Testis (tissue), 3 donors: ENCODE data around the gene DNAJC30. TPM values are rescaled to one million over a fixed set of nuclear protein-coding genes. Genes with fewer than 3 reads are reported as not detected.
"Not testable (repeated sequence)": the region's sequence is repeated elsewhere in the genome, so short reads cannot be mapped to it uniquely, and the experiment has no call there.

Experiments
- DNase-seq: peaks from one replicate; pipeline ENCODE4 v3.0.0-alpha.2; 2019
- H3K27ac ChIP-seq, 2 donors: fragments of 200-600 bp; sonication (generic); one replicate each; pipeline ENCODE4 v1.5.1; 2019
- H3K27me3 ChIP-seq: fragments of 200-600 bp; sonication (generic); one replicate; pipeline ENCODE4 v1.5.1; 2019
- H3K36me3 ChIP-seq: fragments of 200-600 bp; sonication (generic); one replicate; pipeline ENCODE4 v1.5.1; 2017; ENCODE audit warnings: low read depth; ENCODE audit errors: missing control alignments
- H3K4me1 ChIP-seq: fragments of 200-600 bp; sonication (generic); one replicate; pipeline ENCODE4 v1.5.1; 2019
- H3K4me3 ChIP-seq, 2 donors: fragments of 200-600 bp; sonication (generic); one replicate each; pipeline ENCODE4 v1.5.1; 2017 to 2019
- H3K9me3 ChIP-seq: fragments of 200-600 bp; sonication (generic); one replicate; pipeline ENCODE4 v1.5.1; 2017
- POLR2A ChIP-seq: fragments of 450-650 bp; IDR thresholded peaks from one replicate; pipeline ENCODE4 v1.6.1; 2017; ENCODE audit warnings: antibody characterized with exemption, mild to moderate bottlenecking, moderate library complexity
- WGBS, 2 donors: methylation state at CpG; one replicate each; pipeline ENCODE4 v1.1.5; 2018; 5-methylcytosine and 5-hydroxymethylcytosine counted together
- intact Hi-C: fragments of 100-400 bp; cut with DNase I; formaldehyde crosslinking; loops from one replicate; pipeline ENCODE4 v1.15.1; 2023; ENCODE audit warnings: low total_unique reads
- polyA plus RNA-seq: library from polyadenylated mRNA; stranded (reverse); fragments of 350-450 nt; fragmentation: Illumina TruSeq; extraction: RNeasy Lipid Tissue Mini Kit (QIAGEN cat#74804); gene quantifications from one replicate; pipeline ENCODE4 v1.2.3, GENCODE V29; 2014; ENCODE audit warnings: low read depth, low replicate concordance; ENCODE audit not compliant: insufficient read depth
- total RNA-seq, 2 donors: library from RNA; depleted of rRNA; stranded (reverse); fragments of >200 nt; gene quantifications; one replicate each; pipeline ENCODE4 v1.2.3, GENCODE V29; 2016
- TF ChIP-seq, protein P1 (sequence below), 3 experiments: fragments of 450-650 bp in 2 of 3; fragments of 200-600 bp in 1 of 3; sonication (generic) in 1 of 3; IDR thresholded peaks; one replicate each; pipeline ENCODE4 v1.5.1; 2016 to 2019; ENCODE audit warnings: antibody characterized with exemption in 3 of 3, mild to moderate bottlenecking in 2 of 3, moderate library complexity in 1 of 3

The DNAJC30 gene
- total and polyA plus RNA-seq, 3 donors from 2014 or later = 19.7 to 27.7 (median 25.0) TPM

GRCh38 chr7:73680501-73680900, 2.8 kb downstream of the DNAJC30 start:
- no peaks in the 10 kb centered on the region for H3K27me3 ChIP-seq
- no peak overlapping the region for H3K4me3 ChIP-seq
- no peak for DNase-seq
- intact Hi-C loops = no loop called here
- no peak for TF ChIP-seq POLR2A
- TF ChIP-seq, protein P1, sequence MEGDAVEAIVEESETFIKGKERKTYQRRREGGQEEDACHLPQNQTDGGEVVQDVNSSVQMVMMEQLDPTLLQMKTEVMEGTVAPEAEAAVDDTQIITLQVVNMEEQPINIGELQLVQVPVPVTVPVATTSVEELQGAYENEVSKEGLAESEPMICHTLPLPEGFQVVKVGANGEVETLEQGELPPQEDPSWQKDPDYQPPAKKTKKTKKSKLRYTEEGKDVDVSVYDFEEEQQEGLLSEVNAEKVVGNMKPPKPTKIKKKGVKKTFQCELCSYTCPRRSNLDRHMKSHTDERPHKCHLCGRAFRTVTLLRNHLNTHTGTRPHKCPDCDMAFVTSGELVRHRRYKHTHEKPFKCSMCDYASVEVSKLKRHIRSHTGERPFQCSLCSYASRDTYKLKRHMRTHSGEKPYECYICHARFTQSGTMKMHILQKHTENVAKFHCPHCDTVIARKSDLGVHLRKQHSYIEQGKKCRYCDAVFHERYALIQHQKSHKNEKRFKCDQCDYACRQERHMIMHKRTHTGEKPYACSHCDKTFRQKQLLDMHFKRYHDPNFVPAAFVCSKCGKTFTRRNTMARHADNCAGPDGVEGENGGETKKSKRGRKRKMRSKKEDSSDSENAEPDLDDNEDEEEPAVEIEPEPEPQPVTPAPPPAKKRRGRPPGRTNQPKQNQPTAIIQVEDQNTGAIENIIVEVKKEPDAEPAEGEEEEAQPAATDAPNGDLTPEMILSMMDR (IDR thresholded peaks at IDR 0.05) = no peak
- peak overlapping the region; percentile 46 to 70 for H3K27ac ChIP-seq
- peaks cover 49% of the 10 kb centered on the region for H3K4me1 ChIP-seq
- no peaks in the 10 kb centered on the region for H3K36me3 ChIP-seq
- no peaks in the 10 kb centered on the region for H3K9me3 ChIP-seq
- WGBS, 2 donors = 66 to 71% methylated on average over 7 of the region's 7 CpGs

DNA sequence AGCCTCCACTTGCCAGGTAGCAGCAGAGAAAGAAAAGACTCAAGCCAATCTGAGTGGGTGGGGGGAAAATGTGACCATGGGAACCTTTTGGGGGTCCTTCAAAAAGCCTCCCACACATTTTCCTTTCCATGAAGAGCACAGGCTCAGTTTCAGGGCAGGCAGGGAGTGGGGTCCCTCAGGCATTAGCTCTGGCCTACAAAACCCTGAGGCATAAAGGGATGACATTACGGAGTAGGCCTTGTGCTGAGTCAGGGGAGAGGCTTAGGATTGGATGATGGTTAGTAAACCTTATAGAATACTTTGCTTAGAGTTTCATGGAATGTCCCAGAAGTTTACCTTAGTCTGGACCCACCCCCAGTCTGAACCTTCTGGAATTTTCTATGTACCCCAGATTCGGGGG, 3.5 kb downstream of the DNAJC30 start:
- Histone ChIP-seq H3K4me1 (peaks cover 49% of the 10 kb centered on the region), H3K27me3 (no peaks in the 10 kb centered on the region), H3K4me3 (no peak overlapping the region), H3K27ac (peak overlapping the region; percentile 46 to 70), H3K9me3 (no peaks in the 10 kb centered on the region), H3K36me3 (no peaks in the 10 kb centered on the region)
- intact Hi-C loops = no loop called here
- DNase-seq = no peak
- TF ChIP-seq, protein P1 (IDR thresholded peaks at IDR 0.05) = no peak
- TF ChIP-seq POLR2A = no peak
- 73 to 75% methylated on average over 2 of the region's 2 CpGs for WGBS, 2 donors

DNA sequence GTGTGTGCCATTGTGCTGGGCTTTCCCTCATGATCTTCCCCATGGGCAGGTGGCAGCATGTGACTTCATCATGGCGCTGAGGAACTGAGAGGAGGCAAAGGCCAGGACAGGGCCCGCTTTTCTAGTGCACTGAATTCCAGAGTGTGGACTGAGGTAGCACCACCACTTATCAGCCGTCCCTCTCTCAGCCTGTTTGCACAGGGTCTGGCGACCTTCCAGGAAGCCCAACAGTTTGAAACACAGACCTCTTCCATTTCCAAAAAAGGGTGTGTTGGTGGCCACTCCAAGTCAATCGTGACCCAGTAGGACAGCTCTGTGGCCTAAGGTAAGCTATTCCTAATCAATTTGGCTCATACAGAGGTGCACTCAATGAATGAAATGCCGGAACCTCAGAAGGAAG, 4.4 kb downstream of the DNAJC30 start:
- no peak for TF ChIP-seq POLR2A
- TF ChIP-seq, protein P1 (IDR thresholded peaks at IDR 0.05) = no peak
- H3K27ac ChIP-seq = peak overlapping the region; percentile 46 to 70
- intact Hi-C loops = no loop called here
- H3K9me3 ChIP-seq = no peaks in the 10 kb centered on the region
- peaks cover 43% of the 10 kb centered on the region for H3K4me1 ChIP-seq
- no peaks in the 10 kb centered on the region for H3K36me3 ChIP-seq
- 80 to 82% methylated on average over 2 to 6 of the region's 6 CpGs for WGBS, 2 donors
- no peak for DNase-seq
- H3K4me3 ChIP-seq = no peak overlapping the region
- no peaks in the 10 kb centered on the region for H3K27me3 ChIP-seq

DNA sequence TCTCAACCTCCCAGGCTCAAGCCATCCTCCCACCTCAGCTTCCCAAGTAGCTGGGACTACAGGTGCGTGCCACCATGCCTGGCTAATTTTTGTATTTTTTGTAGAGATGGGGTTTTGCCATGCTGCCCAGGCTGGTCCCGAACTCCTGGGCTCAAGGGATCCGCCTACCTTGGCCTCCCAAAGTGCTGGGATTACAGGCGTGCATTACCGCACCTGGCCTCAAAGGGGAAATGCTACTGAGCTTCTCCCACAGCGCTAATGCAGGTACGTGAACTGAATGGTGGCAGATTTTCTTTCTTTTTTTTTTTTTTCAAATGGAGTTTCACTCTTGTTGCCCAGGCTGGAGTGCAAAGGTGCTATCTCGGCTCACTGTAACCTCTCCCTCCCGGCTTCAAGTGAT, 7.2 kb downstream of the DNAJC30 start:
- H3K4me3 ChIP-seq, DNase-seq, intact Hi-C loops, H3K36me3 ChIP-seq, H3K9me3 ChIP-seq, H3K27me3 ChIP-seq: not testable (repeated sequence)
- H3K4me1 ChIP-seq = peaks cover 35% of the 10 kb centered on the region
- peak overlapping the region in 1 of 2 donors; percentile 78 for H3K27ac ChIP-seq
- WGBS, 2 donors = 76 to 86% methylated on average over 9 of the region's 9 CpGs

GRCh38 chr7:73674468-73675124, 8.7 kb downstream of the DNAJC30 start:
- H3K27ac ChIP-seq = peak overlapping the region; percentile 49 to 78
- no peaks in the 10 kb centered on the region for H3K27me3 ChIP-seq
- no peaks in the 10 kb centered on the region for H3K36me3 ChIP-seq
- intact Hi-C loops = no loop called here
- no peak for DNase-seq
- no peaks in the 10 kb centered on the region for H3K9me3 ChIP-seq
- TF ChIP-seq POLR2A = no peak
- TF ChIP-seq, protein P1 (IDR thresholded peaks at IDR 0.05) = no peak
- H3K4me1 ChIP-seq = peaks cover 24% of the 10 kb centered on the region
- H3K4me3 ChIP-seq = no peak overlapping the region
- 92% methylated on average over 1 of the region's 1 CpG; no CpG with 5 or more reads in 1 of the 2 donors for WGBS, 2 donors
